Liver (tissue), 9 donors: ENCODE results near the gene ZDHHC18. TPM values are rescaled to one million over a fixed set of nuclear protein-coding genes. Genes with fewer than 3 reads are reported as not detected.

ENCODE experiments used
- DNase-seq: peaks from one replicate; pipeline ENCODE4 v3.0.0-alpha.2; 2017; ENCODE audit warnings: low spot score
- H3K27ac ChIP-seq, 2 donors: one replicate each; pipeline ENCODE4 v1.7.0; 2013; ENCODE audit warnings: inconsistent platforms in 2 of 2, low read length in 2 of 2, control low read depth in 1 of 2, low read depth in 1 of 2, mild to moderate bottlenecking in 1 of 2
- H3K27me3 ChIP-seq, 4 donors: one replicate each; pipeline versions ENCODE4 v1.6.1 to v1.7.0; 2013; ENCODE audit warnings: low read length in 3 of 4, inconsistent platforms in 1 of 4, mild to moderate bottlenecking in 1 of 4, moderate library complexity in 1 of 4; ENCODE audit not compliant: control insufficient read depth in 4 of 4, insufficient read depth in 4 of 4
- H3K36me3 ChIP-seq, 4 donors: one replicate each; pipeline versions ENCODE4 v1.6.1 to v1.7.0; 2013; ENCODE audit warnings: low read length in 3 of 4, mild to moderate bottlenecking in 3 of 4, low read depth in 1 of 4, moderate library complexity in 1 of 4; ENCODE audit not compliant: control insufficient read depth in 4 of 4, insufficient read depth in 3 of 4
- H3K4me1 ChIP-seq, 4 donors: one replicate each; pipeline versions ENCODE4 v1.6.1 to v1.7.0; 2013; ENCODE audit warnings: low read length in 3 of 4, mild to moderate bottlenecking in 3 of 4, moderate library complexity in 1 of 4; ENCODE audit not compliant: control insufficient read depth in 4 of 4, insufficient read depth in 4 of 4
- H3K4me3 ChIP-seq, 3 donors: one replicate each; pipeline versions ENCODE4 v1.6.1 to v1.7.0; 2013; ENCODE audit warnings: low read length in 3 of 3, control low read depth in 1 of 3, low read depth in 1 of 3, mild to moderate bottlenecking in 1 of 3
- H3K9ac ChIP-seq, 2 donors: one replicate each; pipeline ENCODE4 v1.7.0; 2013; ENCODE audit warnings: low read length in 2 of 2, mild to moderate bottlenecking in 2 of 2, moderate library complexity in 2 of 2, control low read depth in 1 of 2, low read depth in 1 of 2
- H3K9me3 ChIP-seq, 4 donors: one replicate each; pipeline versions ENCODE4 v1.6.1 to v1.7.0; 2013; ENCODE audit warnings: low read length in 3 of 4; ENCODE audit not compliant: control insufficient read depth in 4 of 4
- FOXA1 ChIP-seq: IDR thresholded peaks from 2 replicates; pipeline ENCODE4 v1.6.1; 2016; ENCODE audit warnings: antibody characterized with exemption
- HNF4A ChIP-seq, 2 donors: conservative IDR thresholded peaks; 2 replicates each; pipeline ENCODE4 v1.6.1; 2016; ENCODE audit warnings: antibody characterized with exemption in 2 of 2, mild to moderate bottlenecking in 2 of 2
- HNF4G ChIP-seq: IDR thresholded peaks from 2 replicates; pipeline ENCODE4 v1.6.1; 2016; ENCODE audit warnings: antibody characterized with exemption
- MAX ChIP-seq: IDR thresholded peaks from 2 replicates; pipeline ENCODE4 v1.6.1; 2016; ENCODE audit warnings: antibody characterized with exemption
- REST ChIP-seq: IDR thresholded peaks from 2 replicates; pipeline ENCODE4 v1.6.1; 2016; ENCODE audit warnings: antibody characterized with exemption, mild to moderate bottlenecking
- RXRA ChIP-seq, 2 donors: IDR thresholded peaks; 2 replicates each; pipeline ENCODE4 v1.6.1; 2017 to 2018; ENCODE audit warnings: antibody characterized with exemption in 2 of 2, mild to moderate bottlenecking in 1 of 2
- YY1 ChIP-seq: IDR thresholded peaks from 2 replicates; pipeline ENCODE4 v1.6.1; 2016; ENCODE audit warnings: antibody characterized with exemption, mild to moderate bottlenecking
- WGBS: extraction: QIAGEN DNeasy Blood & Tissue Kit; methylation state at CpG from one replicate; pipeline ENCODE4 v1.1.7; 2013; 5-methylcytosine and 5-hydroxymethylcytosine counted together
- polyA plus RNA-seq, 2 donors: library from polyadenylated mRNA; stranded (reverse) in 1 of 2; unstranded in 1 of 2; fragments of 200-250 nt in 1 of 2; fragments of >200 nt in 1 of 2; fragmentation: Nextera tagmentation in 1 of 2; extraction: Ambion mirVana in 1 of 2; gene quantifications; one replicate each; pipeline versions ENCODE4 v1.2.1 to v1.2.3, GENCODE V29; 2013 to 2015
- total RNA-seq, 2 donors: library from RNA; depleted of rRNA; stranded (reverse); fragments of >200 nt; gene quantifications; one replicate each; pipeline ENCODE4 v1.2.3, GENCODE V29; 2014
- TF ChIP-seq, protein P1 (sequence below): fragments of 150-350 bp; IDR thresholded peaks from 2 replicates; pipeline ENCODE4 v1.5.1; 2017; ENCODE audit warnings: improper control_type of control experiment, low read depth, low read length; ENCODE audit not compliant: missing input control
- donor health status: healthy.
- donor health status: healthy.
- donor health status: healthy.
- donor health status: healthy.
- donor health status: healthy.

The ZDHHC18 gene
- total and polyA plus RNA-seq, 4 donors: 2.6 to 9.2 (median 7.9) TPM

DNA sequence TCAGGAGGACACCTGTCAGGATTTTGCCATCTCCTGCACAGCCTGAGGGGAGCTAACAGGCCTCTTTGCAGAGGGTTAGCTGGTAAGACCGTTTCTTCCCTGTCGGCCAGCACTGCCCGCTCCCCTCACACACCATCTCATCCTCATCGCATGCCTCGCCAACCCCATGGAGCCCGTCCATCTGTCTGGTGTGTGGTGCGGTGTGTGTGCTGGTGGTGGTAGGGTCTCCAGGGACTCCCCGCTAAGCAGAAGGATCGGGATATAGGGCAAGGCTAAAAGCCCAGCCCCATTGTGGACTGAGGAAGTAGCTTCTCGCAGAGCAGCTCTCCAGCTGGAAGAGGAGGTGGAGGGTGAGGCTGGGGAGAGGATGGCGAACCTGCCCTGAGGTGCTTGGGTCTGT lies 29.7 kb downstream of the ZDHHC18 start:
- TF ChIP-seq FOXA1: no peak
- Histone ChIP-seq H3K4me1 (no peaks in the 10 kb centered on the region), H3K36me3 (peaks cover 4 to 44% (median 24%) of the 10 kb centered on the region in 4 donors), H3K9ac (no peak overlapping the region), H3K9me3 (no peaks in the 10 kb centered on the region), H3K4me3 (no peak overlapping the region), H3K27ac (no peak overlapping the region), H3K27me3 (no peaks in the 10 kb centered on the region)
- DNase-seq: no peak
- WGBS: 96% methylated on average over 11 of the region's 11 CpGs

- no peak overlapping the region for H3K4me3 ChIP-seq
- TF ChIP-seq YY1 (no peak), REST (no peak), HNF4G (no peak), MAX (no peak)
- TF ChIP-seq, protein P1, sequence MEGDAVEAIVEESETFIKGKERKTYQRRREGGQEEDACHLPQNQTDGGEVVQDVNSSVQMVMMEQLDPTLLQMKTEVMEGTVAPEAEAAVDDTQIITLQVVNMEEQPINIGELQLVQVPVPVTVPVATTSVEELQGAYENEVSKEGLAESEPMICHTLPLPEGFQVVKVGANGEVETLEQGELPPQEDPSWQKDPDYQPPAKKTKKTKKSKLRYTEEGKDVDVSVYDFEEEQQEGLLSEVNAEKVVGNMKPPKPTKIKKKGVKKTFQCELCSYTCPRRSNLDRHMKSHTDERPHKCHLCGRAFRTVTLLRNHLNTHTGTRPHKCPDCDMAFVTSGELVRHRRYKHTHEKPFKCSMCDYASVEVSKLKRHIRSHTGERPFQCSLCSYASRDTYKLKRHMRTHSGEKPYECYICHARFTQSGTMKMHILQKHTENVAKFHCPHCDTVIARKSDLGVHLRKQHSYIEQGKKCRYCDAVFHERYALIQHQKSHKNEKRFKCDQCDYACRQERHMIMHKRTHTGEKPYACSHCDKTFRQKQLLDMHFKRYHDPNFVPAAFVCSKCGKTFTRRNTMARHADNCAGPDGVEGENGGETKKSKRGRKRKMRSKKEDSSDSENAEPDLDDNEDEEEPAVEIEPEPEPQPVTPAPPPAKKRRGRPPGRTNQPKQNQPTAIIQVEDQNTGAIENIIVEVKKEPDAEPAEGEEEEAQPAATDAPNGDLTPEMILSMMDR: no peak
- H3K27me3 ChIP-seq: no peaks in the 10 kb centered on the region
- H3K9ac ChIP-seq: no peak overlapping the region
- WGBS: 92% methylated on average over 21 of the region's 21 CpGs
- peaks cover 4 to 37% (median 18%) of the 10 kb centered on the region in 4 donors for H3K36me3 ChIP-seq
- no peak overlapping the region for H3K27ac ChIP-seq
- H3K4me1 ChIP-seq: no peaks in the 10 kb centered on the region
- no peak for DNase-seq
- no peaks in the 10 kb centered on the region for H3K9me3 ChIP-seq
Observed at GRCh38 chr1:26856604-26857469, 30.3 kb downstream of the ZDHHC18 start.

GRCh38 chr1:26857473-26858060 lies 31.1 kb downstream of the ZDHHC18 start:
- Histone ChIP-seq H3K4me1 (no peaks in the 10 kb centered on the region), H3K9me3 (no peaks in the 10 kb centered on the region), H3K27me3 (no peaks in the 10 kb centered on the region), H3K9ac (no peak overlapping the region), H3K36me3 (peaks cover 4 to 30% (median 13%) of the 10 kb centered on the region in 4 donors), H3K4me3 (no peak overlapping the region), H3K27ac (no peak overlapping the region)
- TF ChIP-seq RXRA (IDR thresholded peaks at IDR 0.05) (no peak), REST (no peak), HNF4G (no peak), HNF4A (conservative IDR thresholded peaks at IDR 0.05) (no peak)
- no peak for DNase-seq
- 94% methylated on average over 8 of the region's 8 CpGs for WGBS
